DND-41 (cell line): Measurements from ENCODE around the gene ACAT2.
A peak's percentile ranks its signal among the peaks of the same experiment; 100 is the strongest.

Experiments used
- ATAC-seq: fragments of 200-7000 bp; cut with Tn5 transposase; 3 replicates; pipeline ENCODE4 v1.9.1; 2021; ENCODE audit warnings: low read depth; ENCODE audit not compliant: insufficient read depth
- DNase-seq: peaks from one replicate; pipeline ENCODE4 v3.0.0-alpha.2; 2020
- H2AFZ ChIP-seq: 2 replicates; pipeline ENCODE4 v1.6.0; 2012; ENCODE audit warnings: low read depth, low read length
- H3K27ac ChIP-seq: 2 replicates; pipeline ENCODE4 v1.5.1; 2012; ENCODE audit warnings: low read length, inconsistent platforms
- H3K27me3 ChIP-seq: fragments of 200-600 bp; sonication (generic); 2 replicates; pipeline ENCODE4 v1.6.0; 2012; ENCODE audit warnings: low read length, mild to moderate bottlenecking, inconsistent platforms; ENCODE audit not compliant: insufficient read depth, poor library complexity
- H3K36me3 ChIP-seq: 2 replicates; pipeline ENCODE4 v1.5.1; 2012; ENCODE audit warnings: low read length, inconsistent platforms; ENCODE audit not compliant: insufficient read depth
- H3K4me1 ChIP-seq: 2 replicates; pipeline ENCODE4 v1.5.1; 2012; ENCODE audit warnings: mild to moderate bottlenecking, low read length; ENCODE audit not compliant: insufficient read depth
- H3K4me2 ChIP-seq: 2 replicates; pipeline ENCODE4 v1.6.0; 2012; ENCODE audit warnings: mild to moderate bottlenecking, moderate library complexity, low read length, inconsistent platforms; ENCODE audit not compliant: insufficient read depth
- H3K4me3 ChIP-seq, 2 experiments: fragments of 200-600 bp in 1 of 2; shearing (Covaris generic) in 1 of 2; 2 replicates each; pipeline ENCODE4 v1.5.1; 2012 to 2016; ENCODE audit warnings: inconsistent platforms in 2 of 2, low read length in 2 of 2, mild to moderate bottlenecking in 2 of 2, low read depth in 1 of 2, moderate library complexity in 1 of 2
- H3K79me2 ChIP-seq: 2 replicates; pipeline ENCODE4 v1.6.0; 2012; ENCODE audit warnings: low read length, inconsistent platforms; ENCODE audit not compliant: insufficient read depth
- H3K9ac ChIP-seq: 2 replicates; pipeline ENCODE4 v1.6.0; 2012; ENCODE audit warnings: low read depth, mild to moderate bottlenecking, inconsistent platforms, low read length, moderate library complexity
- H3K9me3 ChIP-seq: 2 replicates; pipeline ENCODE4 v1.5.1; 2012; ENCODE audit warnings: low read length, moderate library complexity, mild to moderate bottlenecking, inconsistent platforms; ENCODE audit not compliant: insufficient read depth, severe bottlenecking
- H4K20me1 ChIP-seq: 2 replicates; pipeline ENCODE4 v1.6.0; 2012; ENCODE audit warnings: low read length; ENCODE audit not compliant: insufficient read depth
- EZH2 ChIP-seq: IDR thresholded peaks from 3 replicates; pipeline ENCODE4 v1.6.1; 2012; ENCODE audit warnings: borderline replicate concordance, low read depth, mild to moderate bottlenecking, moderate library complexity, low read length, inconsistent platforms; ENCODE audit not compliant: severe bottlenecking
- TF ChIP-seq, protein P1 (sequence below): IDR thresholded peaks from 2 replicates; pipeline ENCODE4 v1.5.1; 2012; ENCODE audit warnings: borderline replicate concordance, low read length, moderate library complexity, mild to moderate bottlenecking; ENCODE audit not compliant: poor library complexity, severe bottlenecking; ENCODE audit errors: extremely low read depth

The ACAT2 gene

DNA sequence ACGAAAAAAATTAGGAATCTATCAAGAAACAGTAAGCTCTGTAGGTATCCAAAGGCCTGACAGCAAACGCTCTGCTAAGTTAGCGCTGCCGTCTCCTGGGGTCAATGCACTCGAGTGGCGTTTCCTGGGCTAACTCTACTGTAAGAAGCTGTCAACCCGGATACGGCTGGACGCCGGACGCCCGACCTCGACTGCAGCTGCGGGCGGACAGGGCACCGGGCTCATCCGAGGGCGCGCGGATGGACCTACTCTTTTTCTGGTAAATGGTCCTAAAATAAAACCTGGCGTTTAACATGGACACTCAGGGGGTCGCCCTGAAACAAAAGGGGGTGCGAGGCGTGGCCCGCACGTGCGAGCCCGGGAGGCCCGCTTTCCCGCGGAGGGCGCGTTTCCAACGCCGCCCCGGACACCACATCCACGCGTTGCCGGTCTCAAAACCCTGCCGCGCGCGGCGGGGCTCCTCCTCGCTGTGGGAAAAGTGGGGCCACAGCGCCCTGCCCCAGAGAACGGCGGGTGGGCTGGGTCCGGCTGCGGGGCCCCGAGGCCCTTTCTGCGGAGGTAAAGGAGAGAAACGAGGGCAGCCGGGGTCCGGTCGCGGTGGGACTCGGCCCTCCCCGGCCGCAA lies 27.0 kb downstream of the ACAT2 start:
- H3K4me3 ChIP-seq = peak overlapping the region; percentile 94 to 97
- TF ChIP-seq EZH2 = no peak
- TF ChIP-seq, protein P1, sequence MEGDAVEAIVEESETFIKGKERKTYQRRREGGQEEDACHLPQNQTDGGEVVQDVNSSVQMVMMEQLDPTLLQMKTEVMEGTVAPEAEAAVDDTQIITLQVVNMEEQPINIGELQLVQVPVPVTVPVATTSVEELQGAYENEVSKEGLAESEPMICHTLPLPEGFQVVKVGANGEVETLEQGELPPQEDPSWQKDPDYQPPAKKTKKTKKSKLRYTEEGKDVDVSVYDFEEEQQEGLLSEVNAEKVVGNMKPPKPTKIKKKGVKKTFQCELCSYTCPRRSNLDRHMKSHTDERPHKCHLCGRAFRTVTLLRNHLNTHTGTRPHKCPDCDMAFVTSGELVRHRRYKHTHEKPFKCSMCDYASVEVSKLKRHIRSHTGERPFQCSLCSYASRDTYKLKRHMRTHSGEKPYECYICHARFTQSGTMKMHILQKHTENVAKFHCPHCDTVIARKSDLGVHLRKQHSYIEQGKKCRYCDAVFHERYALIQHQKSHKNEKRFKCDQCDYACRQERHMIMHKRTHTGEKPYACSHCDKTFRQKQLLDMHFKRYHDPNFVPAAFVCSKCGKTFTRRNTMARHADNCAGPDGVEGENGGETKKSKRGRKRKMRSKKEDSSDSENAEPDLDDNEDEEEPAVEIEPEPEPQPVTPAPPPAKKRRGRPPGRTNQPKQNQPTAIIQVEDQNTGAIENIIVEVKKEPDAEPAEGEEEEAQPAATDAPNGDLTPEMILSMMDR = no peak
- H2AFZ ChIP-seq = peak overlapping the region; percentile 77
- H3K79me2 ChIP-seq = peaks cover 93% of the 10 kb centered on the region
- H3K27me3 ChIP-seq = no peaks in the 10 kb centered on the region
- DNase-seq = peak; percentile 33
- H3K36me3 ChIP-seq = peaks cover 88% of the 10 kb centered on the region
- peak overlapping the region; percentile 94 for H3K9ac ChIP-seq
- peaks cover 51% of the 10 kb centered on the region for H4K20me1 ChIP-seq
- ATAC-seq = no peak
- peak overlapping the region; percentile 93 for H3K27ac ChIP-seq
- peaks cover 68% of the 10 kb centered on the region for H3K4me1 ChIP-seq
- H3K9me3 ChIP-seq = no peaks in the 10 kb centered on the region
- H3K4me2 ChIP-seq = peak overlapping the region; percentile 96

DNA sequence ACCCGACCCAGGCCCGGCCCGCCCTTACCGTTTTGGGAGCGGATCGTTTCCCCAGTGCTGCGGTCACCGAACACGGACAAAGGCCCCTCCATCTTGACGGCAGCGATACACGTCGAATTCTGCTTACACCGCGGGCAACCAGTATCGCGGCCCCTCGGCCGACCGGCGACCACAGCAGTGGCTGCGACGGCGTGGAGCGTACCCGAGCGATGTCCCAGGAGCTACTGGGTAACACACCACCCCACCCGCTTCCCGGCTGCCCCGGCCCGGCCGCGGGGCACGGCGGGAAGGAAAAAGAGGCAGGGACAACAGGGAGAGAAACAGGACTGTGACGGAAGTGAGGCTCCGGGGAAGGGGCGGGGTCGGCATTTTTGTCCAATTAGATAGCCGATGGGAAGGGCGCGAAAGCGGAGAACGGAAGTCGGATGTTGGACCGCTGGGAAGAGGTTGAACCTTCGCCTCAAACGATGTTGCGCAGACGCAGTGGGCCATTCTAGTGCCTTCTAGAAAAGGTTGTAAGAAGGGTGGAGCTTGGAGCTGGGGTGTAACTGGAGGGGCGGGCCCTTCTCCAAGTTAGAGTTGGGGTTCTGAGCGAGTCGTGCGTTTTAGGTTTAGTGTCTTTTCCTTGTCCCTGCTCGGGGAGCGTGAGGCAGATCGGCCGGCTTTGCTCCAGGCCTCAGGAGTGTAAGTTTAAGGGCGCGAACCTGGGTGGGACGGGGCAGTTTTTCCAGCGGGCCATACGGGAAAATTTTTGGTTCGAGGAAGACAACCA lies 27.7 kb downstream of the ACAT2 start, which contains the start of gene TCP1:
Gene TCP1 (minus strand): TSS at position 226 of the 772 bp plus-strand sequence. CDS start 134 bp downstream, at position 92.
- peaks cover 88% of the 10 kb centered on the region for H3K36me3 ChIP-seq

DNA sequence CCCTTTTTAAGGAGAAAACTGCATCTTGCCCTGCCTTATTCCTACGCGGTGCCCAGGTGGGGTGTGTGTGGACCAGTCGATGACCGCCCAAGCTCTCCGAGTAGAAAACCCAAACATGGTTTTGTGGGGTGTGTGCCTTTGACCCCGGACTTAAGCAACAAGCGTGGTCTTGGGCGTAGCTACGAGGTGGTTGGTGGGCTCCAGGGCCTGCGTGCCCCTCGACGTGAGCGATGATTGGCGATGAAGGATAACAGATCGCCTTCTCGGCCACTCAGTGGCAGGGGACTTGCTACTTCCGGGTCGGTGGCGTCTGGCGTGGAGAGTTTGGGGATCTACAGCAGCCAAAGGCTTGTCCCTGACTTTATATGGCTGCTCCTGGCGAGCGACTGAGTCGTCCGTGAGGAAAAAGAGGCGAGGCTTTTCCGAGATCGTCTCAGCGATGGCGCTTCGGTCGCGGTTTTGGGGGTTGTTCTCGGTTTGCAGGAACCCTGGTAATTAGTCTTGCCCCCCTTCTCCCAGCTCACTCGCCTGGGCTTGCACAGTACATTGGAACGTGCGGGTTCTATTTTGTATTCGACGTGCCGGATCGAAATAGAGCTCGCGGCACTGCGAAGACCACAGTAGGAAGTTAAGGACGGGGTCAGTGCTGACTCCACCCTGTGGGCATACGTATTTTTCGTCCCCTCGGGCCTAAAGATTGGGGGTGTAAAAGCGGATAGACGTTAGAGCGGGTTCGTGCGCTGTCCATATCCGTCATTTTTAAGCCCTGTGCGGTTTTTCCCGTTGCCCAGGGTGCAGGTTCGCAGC lies 28.5 kb downstream of the ACAT2 start, which contains the start of gene MRPL18:
Gene MRPL18 (plus strand): TSS at position 319 of the 807 bp plus-strand sequence. CDS start 121 bp downstream, at position 440.
- H4K20me1 ChIP-seq = peaks cover 46% of the 10 kb centered on the region
- H3K79me2 ChIP-seq = peaks cover 91% of the 10 kb centered on the region
- H3K9me3 ChIP-seq = no peaks in the 10 kb centered on the region
- H3K4me3 ChIP-seq = peak within 1 kb of the TSS; percentile 94 to 97
- DNase-seq (peak; percentile 95), ATAC-seq (peak; percentile 88)
- TF ChIP-seq, protein P1 = no peak
- TF ChIP-seq EZH2 = no peak
- peak within 1 kb of the TSS; percentile 97 for H3K4me2 ChIP-seq
- H3K4me1 ChIP-seq = peaks cover 58% of the 10 kb centered on the region
- peaks cover 84% of the 10 kb centered on the region for H3K36me3 ChIP-seq
- H3K9ac ChIP-seq = peak within 1 kb of the TSS; percentile 94
- H3K27ac ChIP-seq = peak within 1 kb of the TSS; percentile 95
- H2AFZ ChIP-seq = peak within 1 kb of the TSS; percentile 85
- H3K27me3 ChIP-seq = no peaks in the 10 kb centered on the region

More for the DNA sequence above, 27.7 kb downstream of the ACAT2 start, which contains the start of gene TCP1:
- peak within 1 kb of the TSS; percentile 94 to 97 for H3K4me3 ChIP-seq
- H3K27ac ChIP-seq = peak within 1 kb of the TSS; percentile 95
- H3K4me1 ChIP-seq = peaks cover 64% of the 10 kb centered on the region
- peak; percentile 100 for DNase-seq
- H3K79me2 ChIP-seq = peaks cover 95% of the 10 kb centered on the region
- peak within 1 kb of the TSS; percentile 97 for H3K4me2 ChIP-seq
- peak; percentile 78 for ATAC-seq
- no peak for TF ChIP-seq EZH2
- TF ChIP-seq, protein P1 = no peak
- H3K9ac ChIP-seq = peak within 1 kb of the TSS; percentile 94
- peaks cover 50% of the 10 kb centered on the region for H4K20me1 ChIP-seq
- no peaks in the 10 kb centered on the region for H3K9me3 ChIP-seq
- H3K27me3 ChIP-seq = no peaks in the 10 kb centered on the region
- peak within 1 kb of the TSS; percentile 85 for H2AFZ ChIP-seq
